Measurements from ENCODE around the gene HDAC11. TPM values are rescaled to one million over a fixed set of nuclear protein-coding genes. Genes with fewer than 3 reads are reported as not detected.
A peak's percentile ranks its signal among the peaks of the same experiment; 100 is the strongest.

HDAC11 gene
- total and polyA plus RNA-seq, 4 donors, result 16.8 to 22.2 (median 19.4) TPM

GRCh38 chr3:13552857-13553652 is 72.9 kb downstream of the HDAC11 start:
- WGBS, 2 donors, result 56 to 71% methylated on average over 27 to 28 of the region's 28 CpGs
- DNase-seq (no peak), ATAC-seq (ENCODE audit: low FRiP score) (peak; percentile 23)
- Histone ChIP-seq H3K27me3 (ENCODE audit: control insufficient read depth in 1 of 2, insufficient read depth in 2 of 2, low read length in 1 of 2) (no peaks in the 10 kb centered on the region), H3K4me3 (ENCODE audit: low read length in 2 of 2) (no peak overlapping the region), H3K4me1 (ENCODE audit: control insufficient read depth in 1 of 2, insufficient read depth in 2 of 2, low read length in 2 of 2) (no peaks in the 10 kb centered on the region), H3K9me3 (ENCODE audit: control insufficient read depth, low read length) (no peaks in the 10 kb centered on the region), H3K36me3 (ENCODE audit: control insufficient read depth in 1 of 2, insufficient read depth in 2 of 2, low read length in 1 of 2) (no peaks in the 10 kb centered on the region), H3K27ac (ENCODE audit: low read depth in 1 of 2, low read length in 2 of 2) (no peak overlapping the region)
- intact Hi-C loops (cut with DNase I), result no loop called here

- H3K9me3 ChIP-seq (ENCODE audit: control insufficient read depth, low read length), result no peaks in the 10 kb centered on the region
- intact Hi-C loops (cut with DNase I), result no loop called here
- DNase-seq (no peak), ATAC-seq (ENCODE audit: low FRiP score) (peak; percentile 9)
- H3K27ac ChIP-seq (ENCODE audit: low read depth in 1 of 2, low read length in 2 of 2), result no peak overlapping the region
- no peak overlapping the region for H3K4me3 ChIP-seq (ENCODE audit: low read length in 2 of 2)
- no peaks in the 10 kb centered on the region for H3K27me3 ChIP-seq (ENCODE audit: control insufficient read depth in 1 of 2, insufficient read depth in 2 of 2, low read length in 1 of 2)
- no peaks in the 10 kb centered on the region for H3K4me1 ChIP-seq (ENCODE audit: control insufficient read depth in 1 of 2, insufficient read depth in 2 of 2, low read length in 2 of 2)
- no peaks in the 10 kb centered on the region for H3K36me3 ChIP-seq (ENCODE audit: control insufficient read depth in 1 of 2, insufficient read depth in 2 of 2, low read length in 1 of 2)
- 86 to 88% methylated on average over 12 of the region's 12 CpGs for WGBS, 2 donors
These were observed 73.6 kb downstream of the HDAC11 start for GRCh38 chr3:13553686-13554085.

GRCh38 chr3:13555753-13556152 is 75.6 kb downstream of the HDAC11 start:
- ATAC-seq (ENCODE audit: low FRiP score), result no peak

More at GRCh38 chr3:13555753-13556152, 75.6 kb downstream of the HDAC11 start:
- Histone ChIP-seq H3K9me3 (ENCODE audit: control insufficient read depth, low read length) (no peaks in the 10 kb centered on the region), H3K27ac (ENCODE audit: low read depth in 1 of 2, low read length in 2 of 2) (no peak overlapping the region), H3K36me3 (ENCODE audit: control insufficient read depth in 1 of 2, insufficient read depth in 2 of 2, low read length in 1 of 2) (no peaks in the 10 kb centered on the region), H3K27me3 (ENCODE audit: control insufficient read depth in 1 of 2, insufficient read depth in 2 of 2, low read length in 1 of 2) (no peaks in the 10 kb centered on the region), H3K4me1 (ENCODE audit: control insufficient read depth in 1 of 2, insufficient read depth in 2 of 2, low read length in 2 of 2) (no peaks in the 10 kb centered on the region), H3K4me3 (ENCODE audit: low read length in 2 of 2) (no peak overlapping the region)
- no peak for DNase-seq
- 90 to 94% methylated on average over 11 of the region's 11 CpGs for WGBS, 2 donors
- intact Hi-C loops (cut with DNase I), result no loop called here

Other genes starting within 250 kb of the HDAC11 start
- 1 to 10 TPM; 2.8 to 4.8 TPM for gene NUP210, start 60.0 kb upstream of the HDAC11 start, total RNA-seq
- gene NUP210, start 60.0 kb upstream of the HDAC11 start, polyA plus RNA-seq, result under 1 TPM; 0.49 to 0.63 TPM
- gene FBLN2, start 68.8 kb downstream of the HDAC11 start, total RNA-seq, result 100 to 1,000 TPM; 117 to 494 TPM
- gene FBLN2, start 68.8 kb downstream of the HDAC11 start, polyA plus RNA-seq, result 10 to 100 TPM; 16.7 to 19.9 TPM